Stimulated activated CD8-positive, alpha-beta memory T cell treated with anti-CD3 and anti-CD28 coated beads, Interleukin-12 subunit alpha, Interleukin-12 subunit beta, amount 100 ng/mL, for 24 hours (primary cell): ENCODE data around the gene TMEM201.

Experiments
- DNase-seq: peaks from one replicate; pipeline ENCODE4 v3.0.0-alpha.2; 2020; ENCODE audit errors: extremely low read depth

TMEM201 gene

GRCh38 chr1:9577423-9577822, 11.3 kb upstream of the TMEM201 start:
- no peak for DNase-seq

- DNase-seq, result no peak
Measured at GRCh38 chr1:9580942-9581341, 7.8 kb upstream of the TMEM201 start.

- no peak for DNase-seq
Measured at GRCh38 chr1:9586147-9586766, 2.5 kb upstream of the TMEM201 start.

- no peak for DNase-seq
Measured at GRCh38 chr1:9589144-9589718, 520 bp downstream of the TMEM201 start.

- DNase-seq, result no peak
Measured at GRCh38 chr1:9589719-9590157, 1.0 kb downstream of the TMEM201 start.

- no peak for DNase-seq
Measured at GRCh38 chr1:9590201-9590600, 1.5 kb downstream of the TMEM201 start.

- DNase-seq, result no peak
Measured at GRCh38 chr1:9590945-9591668, 2.4 kb downstream of the TMEM201 start.

GRCh38 chr1:9591669-9592509, 3.2 kb downstream of the TMEM201 start:
- DNase-seq, result no peak

GRCh38 chr1:9592510-9593075, 3.9 kb downstream of the TMEM201 start:
- no peak for DNase-seq

- DNase-seq, result no peak
Measured at GRCh38 chr1:9593147-9593491, 4.4 kb downstream of the TMEM201 start.

- no peak for DNase-seq
Measured at GRCh38 chr1:9593492-9594465, 5.1 kb downstream of the TMEM201 start.

GRCh38 chr1:9594471-9595155, 5.9 kb downstream of the TMEM201 start:
- DNase-seq, result no peak

- no peak for DNase-seq
Measured at GRCh38 chr1:9595156-9595967, 6.7 kb downstream of the TMEM201 start.

- no peak for DNase-seq
Measured at GRCh38 chr1:9595968-9596340, 7.2 kb downstream of the TMEM201 start.

- no peak for DNase-seq
Measured at GRCh38 chr1:9596415-9597123, 7.9 kb downstream of the TMEM201 start.

- no peak for DNase-seq
Measured at GRCh38 chr1:9597361-9598315, 8.9 kb downstream of the TMEM201 start.

GRCh38 chr1:9598316-9598700, 9.6 kb downstream of the TMEM201 start:
- no peak for DNase-seq

GRCh38 chr1:9599741-9600140, 11.0 kb downstream of the TMEM201 start:
- DNase-seq, result no peak
